HepG2 (cell line): ENCODE results near the gene ALX4. TPM values are rescaled to one million over a fixed set of nuclear protein-coding genes. Genes with fewer than 3 reads are reported as not detected.

Source experiments
- ATAC-seq: fragments of 200-7000 bp; cut with Tn5 transposase; 3 replicates; pipeline ENCODE4 v1.9.1; 2020; ENCODE audit warnings: mild to moderate bottlenecking, moderate library complexity
- BruUV-seq: library from RNA; stranded (reverse); fragments of 400-500 nt; replicated peaks from 2 replicates; lab custom pipeline; 2021; lab: Mats Ljungman, UMichigan
- CTCF ChIA-PET: fragments of 300-600 bp; formaldehyde crosslinking; extraction: SDS; loops from one replicate; lab custom pipeline; 2021; ENCODE audit warnings: low total read pairs, inconsistent platforms, low intra/inter-chr PET ratio; lab: Yijun Ruan, JAX
- POLR2A ChIA-PET: fragments of 350-600 bp; sonication (Branson Sonifier 250); formaldehyde crosslinking; loops from one replicate; lab custom pipeline; 2020; ENCODE audit warnings: antibody characterized with exemption, inconsistent platforms; lab: Yijun Ruan, JAX
- DNase-seq: peaks from one replicate; pipeline ENCODE4 v3.0.0-alpha.2; 2015; ENCODE audit warnings: low spot score
- FAIRE-seq: peaks from 3 replicates; lab custom pipeline; 2011; peaks lifted over from hg19 to GRCh38; lab: Jason Lieb, UNC
- H2AFZ ChIP-seq: one replicate; pipeline ENCODE4 v1.6.1; 2011; ENCODE audit warnings: low read length, inconsistent platforms
- H3K27ac ChIP-seq: fragments of 300-600 bp; 3 replicates; pipeline ENCODE4 v1.8.0; 2011; ENCODE audit warnings: mixed run types, mild to moderate bottlenecking, mixed read lengths, low read length, inconsistent platforms; ENCODE audit not compliant: insufficient read depth; ENCODE audit errors: extremely low read length
- H3K27me3 ChIP-seq, 2 experiments: fragments of 200-600 bp in 1 of 2; 2 replicates in 1 of 2; 3 replicates in 1 of 2; pipeline versions ENCODE4 v1.6.0 to v1.8.0; 2011; ENCODE audit warnings: low read length in 2 of 2, mild to moderate bottlenecking in 2 of 2, moderate library complexity in 2 of 2, inconsistent platforms in 1 of 2; ENCODE audit not compliant: insufficient read depth in 2 of 2, control insufficient read depth in 1 of 2
- H3K36me3 ChIP-seq, 2 experiments: fragments of 200-600 bp in 1 of 2; replicated peaks in 1 of 2; 2 replicates in 1 of 2; 3 replicates in 1 of 2; pipeline versions ENCODE4 v1.5.1 to v1.8.0; 2011; ENCODE audit warnings: low read length in 2 of 2, inconsistent platforms in 1 of 2; ENCODE audit not compliant: insufficient read depth in 2 of 2, control insufficient read depth in 1 of 2
- H3K4me1 ChIP-seq: 2 replicates; pipeline ENCODE4 v1.5.1; 2012; ENCODE audit warnings: low read length, inconsistent platforms; ENCODE audit not compliant: insufficient read depth
- H3K4me2 ChIP-seq: 2 replicates; pipeline ENCODE4 v1.6.0; 2011; ENCODE audit warnings: low read depth, low read length, inconsistent platforms
- H3K4me3 ChIP-seq, 3 experiments: fragments of 200-600 bp in 1 of 3; sonication (generic), shearing (Covaris generic) in 1 of 3; replicated peaks in 1 of 3; 2 replicates each; pipeline ENCODE4 v1.5.1; 2011 to 2016; ENCODE audit warnings: low read length in 3 of 3, inconsistent platforms in 2 of 3, low read depth in 2 of 3, mild to moderate bottlenecking in 2 of 3, control low read depth in 1 of 3, mixed read lengths in 1 of 3; ENCODE audit not compliant: insufficient read depth in 1 of 3
- H3K79me2 ChIP-seq: one replicate; pipeline ENCODE4 v1.6.1; 2011; ENCODE audit warnings: low read length, inconsistent platforms; ENCODE audit not compliant: insufficient read depth
- H3K9ac ChIP-seq: 2 replicates; pipeline ENCODE4 v1.6.0; 2011; ENCODE audit warnings: mild to moderate bottlenecking, low read depth, low read length, inconsistent platforms; ENCODE audit not compliant: insufficient read depth
- H3K9me3 ChIP-seq: 2 replicates; pipeline ENCODE4 v1.5.1; 2012; ENCODE audit warnings: mild to moderate bottlenecking, low read length
- H4K20me1 ChIP-seq: 2 replicates; pipeline ENCODE4 v1.6.0; 2011; ENCODE audit warnings: inconsistent platforms, mild to moderate bottlenecking, low read length, moderate library complexity; ENCODE audit not compliant: insufficient read depth
- KMT2A ChIP-seq: sonication (generic); formaldehyde crosslinking; IDR thresholded peaks from 2 replicates; pipeline ENCODE4 v1.4.0; 2020; ENCODE audit warnings: missing genetic modification reagents
- SMAD9 ChIP-seq: sonication (generic); formaldehyde crosslinking; IDR thresholded peaks from 2 replicates; pipeline ENCODE4 v1.5.1; 2020; ENCODE audit warnings: mild to moderate bottlenecking, missing genetic modification reagents
- SNAPC2 ChIP-seq: sonication (generic); formaldehyde crosslinking; IDR thresholded peaks from 2 replicates; pipeline ENCODE4 v1.8.1; 2022; ENCODE audit warnings: mild to moderate bottlenecking, missing genetic modification reagents
- TSC22D2 ChIP-seq: sonication (generic); formaldehyde crosslinking; IDR thresholded peaks from 2 replicates; pipeline ENCODE4 v1.5.1; 2020; ENCODE audit warnings: missing genetic modification reagents, mild to moderate bottlenecking, borderline replicate concordance
- XRCC5 ChIP-seq: fragments of 200-400 bp; formaldehyde crosslinking; optimal IDR thresholded peaks from 2 replicates; pipeline ENCODE3; 2017; ENCODE audit warnings: mild to moderate bottlenecking, low read length
- ZBTB21 ChIP-seq: sonication (generic); formaldehyde crosslinking; IDR thresholded peaks from 2 replicates; pipeline ENCODE4 v1.4.0; 2020; ENCODE audit warnings: missing genetic modification reagents
- ZNF20 ChIP-seq: sonication (generic); formaldehyde crosslinking; IDR thresholded peaks from 2 replicates; pipeline ENCODE4 v1.4.0; 2020; ENCODE audit warnings: mild to moderate bottlenecking, moderate library complexity, missing genetic modification reagents
- ZNF253 ChIP-seq: sonication (generic); formaldehyde crosslinking; IDR thresholded peaks from 2 replicates; pipeline ENCODE4 v1.8.0; 2022; ENCODE audit warnings: mild to moderate bottlenecking, missing genetic modification reagents, borderline replicate concordance
- ZNF350 ChIP-seq: sonication (generic); formaldehyde crosslinking; IDR thresholded peaks from 2 replicates; pipeline ENCODE4 v1.4.0; 2020; ENCODE audit warnings: mild to moderate bottlenecking, low read depth, missing genetic modification reagents, borderline replicate concordance
- ZNF543 ChIP-seq: sonication (generic); formaldehyde crosslinking; IDR thresholded peaks from 2 replicates; pipeline ENCODE4 v1.4.0; 2020; ENCODE audit warnings: mild to moderate bottlenecking, missing genetic modification reagents
- WGBS: methylation state at CpG from one replicate; pipeline ENCODE4 v1.1.6; 2017; ENCODE audit warnings: low lambda C conversion rate; 5-methylcytosine and 5-hydroxymethylcytosine counted together
- in situ Hi-C: cut with HindIII; loops from 2 replicates; pipeline ENCODE4 v1.10.0; 2017; ENCODE audit warnings: low pct_unique_long_range_greater_than_20kb; ENCODE audit not compliant: extremely low pct_ligation_motif_present
- intact Hi-C: fragments of 100-400 bp; cut with micrococcal nuclease; formaldehyde crosslinking; loops from one replicate; pipeline ENCODE4 v1.10.0; 2022; ENCODE audit not compliant: unreplicated experiment
- polyA plus RNA-seq, 8 experiments: library from polyadenylated mRNA; depleted of rRNA in 3 of 8; stranded (reverse) in 7 of 8; unstranded in 1 of 8; fragments of >200 nt; fragmentation: Illumina TruSeq in 4 of 8; extraction: Trizol in 4 of 8; gene quantifications; 2 replicates each; pipeline versions ENCODE4 v1.2.1 to v1.2.3, GENCODE V29; 2011 to 2016; ENCODE audit warnings: low read depth in 4 of 8, missing spikeins in 1 of 8, mixed read lengths in 1 of 8; ENCODE audit not compliant: insufficient read depth in 1 of 8
- total RNA-seq, 5 experiments: library from RNA; depleted of rRNA; stranded (reverse); fragments of >200 nt; fragmentation: Illumina TruSeq; extraction: Trizol; gene quantifications; 2 replicates each; pipeline ENCODE4 v1.2.3, GENCODE V29; 2016; ENCODE audit warnings: low read depth in 1 of 5
- TF ChIP-seq, protein P1 (sequence below), 2 experiments: fragments of 450-650 bp in 1 of 2; sonication (generic) in 1 of 2; formaldehyde crosslinking in 1 of 2; IDR thresholded peaks; 2 replicates each; pipeline versions ENCODE4 v1.6.1 to v1.8.0; 2016 to 2022; ENCODE audit warnings: antibody characterized with exemption in 1 of 2, mild to moderate bottlenecking in 1 of 2, missing genetic modification reagents in 1 of 2
- TF ChIP-seq, protein P2 (sequence below): IDR thresholded peaks from 2 replicates; pipeline ENCODE4 v1.6.1; 2016; ENCODE audit warnings: low read depth, control low read depth

Gene ALX4
- total and polyA plus RNA-seq, 2 of the 13 experiments (the other 11 are each of a cell fraction or from before 2014, with no cell fraction given), result not detected

DNA sequence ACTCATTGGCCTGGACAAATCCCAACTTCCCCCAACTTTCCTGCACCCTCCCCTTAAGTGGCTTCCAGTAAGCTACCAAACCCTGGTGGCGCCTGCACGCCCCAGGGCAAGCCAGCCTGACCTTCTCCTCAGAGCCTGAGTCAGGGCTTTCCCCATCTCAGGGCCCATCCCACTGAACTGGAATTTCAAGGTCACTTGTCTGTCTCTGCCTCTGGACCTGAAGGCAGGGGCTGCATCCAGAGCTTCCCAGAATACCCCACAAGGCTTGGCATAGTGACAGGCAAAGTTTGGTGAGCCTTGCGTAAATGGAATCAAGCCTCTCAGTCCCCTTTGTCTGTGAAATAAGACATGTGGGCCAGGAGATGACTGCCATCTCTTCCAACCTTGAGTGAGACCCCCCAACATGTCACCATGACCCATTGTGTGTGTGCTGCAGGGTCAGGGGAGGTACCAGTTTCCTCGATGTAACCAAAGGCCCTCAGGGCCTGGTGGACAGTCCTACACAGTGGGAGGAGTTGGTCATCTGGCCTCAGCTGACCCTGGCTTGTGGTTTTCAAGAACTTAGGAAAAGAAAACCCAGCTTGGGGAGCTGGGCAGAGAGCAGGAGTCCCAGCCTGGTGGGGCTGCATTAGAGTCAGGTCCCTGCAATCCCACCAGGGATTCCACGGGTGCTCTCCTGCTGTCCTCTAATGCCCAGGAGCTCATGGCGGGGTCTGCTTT is 8.9 kb downstream of the ALX4 start:
- ChIA-PET CTCF (no interaction called here), POLR2A (no interaction called here)
- peaks cover 8 to 63% of the 10 kb centered on the region in 2 experiments for H3K27me3 ChIP-seq
- BruUV-seq, result no TSS peak
- intact Hi-C loops, result no loop called here
- ATAC-seq (no peak), FAIRE-seq (no peak), DNase-seq (no peak)
- 14% methylated on average over 1 of the region's 6 CpGs for WGBS
- no peak overlapping the region for H3K27ac ChIP-seq
- H3K36me3 ChIP-seq, result no peaks in the 10 kb centered on the region
- H3K79me2 ChIP-seq, result no peaks in the 10 kb centered on the region
- H3K4me2 ChIP-seq, result no peak overlapping the region
- no peaks in the 10 kb centered on the region for H4K20me1 ChIP-seq
- no peak overlapping the region for H3K4me3 ChIP-seq
- in situ Hi-C loops, result loop anchor here (25.0 kb wide), 2 partner anchors 111 to 586 kb away; no protein-coding TSS in a partner anchor
- no peak overlapping the region for H3K9ac ChIP-seq
- H3K9me3 ChIP-seq, result no peaks in the 10 kb centered on the region
- H3K4me1 ChIP-seq, result no peaks in the 10 kb centered on the region; the same call in 1 of the 2 replicates
- H2AFZ ChIP-seq, result no peak overlapping the region
- TF ChIP-seq, protein P1, sequence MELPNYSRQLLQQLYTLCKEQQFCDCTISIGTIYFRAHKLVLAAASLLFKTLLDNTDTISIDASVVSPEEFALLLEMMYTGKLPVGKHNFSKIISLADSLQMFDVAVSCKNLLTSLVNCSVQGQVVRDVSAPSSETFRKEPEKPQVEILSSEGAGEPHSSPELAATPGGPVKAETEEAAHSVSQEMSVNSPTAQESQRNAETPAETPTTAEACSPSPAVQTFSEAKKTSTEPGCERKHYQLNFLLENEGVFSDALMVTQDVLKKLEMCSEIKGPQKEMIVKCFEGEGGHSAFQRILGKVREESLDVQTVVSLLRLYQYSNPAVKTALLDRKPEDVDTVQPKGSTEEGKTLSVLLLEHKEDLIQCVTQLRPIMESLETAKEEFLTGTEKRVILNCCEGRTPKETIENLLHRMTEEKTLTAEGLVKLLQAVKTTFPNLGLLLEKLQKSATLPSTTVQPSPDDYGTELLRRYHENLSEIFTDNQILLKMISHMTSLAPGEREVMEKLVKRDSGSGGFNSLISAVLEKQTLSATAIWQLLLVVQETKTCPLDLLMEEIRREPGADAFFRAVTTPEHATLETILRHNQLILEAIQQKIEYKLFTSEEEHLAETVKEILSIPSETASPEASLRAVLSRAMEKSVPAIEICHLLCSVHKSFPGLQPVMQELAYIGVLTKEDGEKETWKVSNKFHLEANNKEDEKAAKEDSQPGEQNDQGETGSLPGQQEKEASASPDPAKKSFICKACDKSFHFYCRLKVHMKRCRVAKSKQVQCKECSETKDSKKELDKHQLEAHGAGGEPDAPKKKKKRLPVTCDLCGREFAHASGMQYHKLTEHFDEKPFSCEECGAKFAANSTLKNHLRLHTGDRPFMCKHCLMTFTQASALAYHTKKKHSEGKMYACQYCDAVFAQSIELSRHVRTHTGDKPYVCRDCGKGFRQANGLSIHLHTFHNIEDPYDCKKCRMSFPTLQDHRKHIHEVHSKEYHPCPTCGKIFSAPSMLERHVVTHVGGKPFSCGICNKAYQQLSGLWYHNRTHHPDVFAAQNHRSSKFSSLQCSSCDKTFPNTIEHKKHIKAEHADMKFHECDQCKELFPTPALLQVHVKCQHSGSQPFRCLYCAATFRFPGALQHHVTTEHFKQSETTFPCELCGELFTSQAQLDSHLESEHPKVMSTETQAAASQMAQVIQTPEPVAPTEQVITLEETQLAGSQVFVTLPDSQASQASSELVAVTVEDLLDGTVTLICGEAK (IDR thresholded peaks at IDR 0.05), result no peak
- TF ChIP-seq, protein P1 (CRISPR knock-in tag; IDR thresholded peaks at IDR 0.05), result no peak
- TF ChIP-seq ZNF253 (no peak), ZNF543 (CRISPR knock-in tag) (no peak), ZNF350 (CRISPR knock-in tag) (no peak), ZNF20 (CRISPR knock-in tag) (no peak), SMAD9 (CRISPR knock-in tag) (no peak), TSC22D2 (CRISPR knock-in tag) (no peak), SNAPC2 (no peak), ZBTB21 (no peak), XRCC5 (no peak), KMT2A (CRISPR knock-in tag) (no peak)
- TF ChIP-seq, protein P2, sequence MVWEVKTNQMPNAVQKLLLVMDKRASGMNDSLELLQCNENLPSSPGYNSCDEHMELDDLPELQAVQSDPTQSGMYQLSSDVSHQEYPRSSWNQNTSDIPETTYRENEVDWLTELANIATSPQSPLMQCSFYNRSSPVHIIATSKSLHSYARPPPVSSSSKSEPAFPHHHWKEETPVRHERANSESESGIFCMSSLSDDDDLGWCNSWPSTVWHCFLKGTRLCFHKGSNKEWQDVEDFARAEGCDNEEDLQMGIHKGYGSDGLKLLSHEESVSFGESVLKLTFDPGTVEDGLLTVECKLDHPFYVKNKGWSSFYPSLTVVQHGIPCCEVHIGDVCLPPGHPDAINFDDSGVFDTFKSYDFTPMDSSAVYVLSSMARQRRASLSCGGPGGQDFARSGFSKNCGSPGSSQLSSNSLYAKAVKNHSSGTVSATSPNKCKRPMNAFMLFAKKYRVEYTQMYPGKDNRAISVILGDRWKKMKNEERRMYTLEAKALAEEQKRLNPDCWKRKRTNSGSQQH (CRISPR knock-in tag), result no peak
